GM12891 (cell line): Measurements from ENCODE around the gene ZNF581.

Experiments
- PAX5 ChIP-seq: IDR thresholded peaks from 2 replicates; pipeline ENCODE4 v1.6.1; 2011; ENCODE audit warnings: low read length, moderate library complexity, mild to moderate bottlenecking; ENCODE audit not compliant: insufficient read depth, severe bottlenecking
- POLR2A ChIP-seq: IDR thresholded peaks from 2 replicates; pipeline ENCODE4 v1.6.1; 2011; ENCODE audit warnings: low read depth, low read length, control low read depth
- POLR2AphosphoS5 ChIP-seq: IDR thresholded peaks from 2 replicates; pipeline ENCODE4 v1.6.1; 2011; ENCODE audit warnings: low read depth, low read length, control low read depth
- POU2F2 ChIP-seq: IDR thresholded peaks from 2 replicates; pipeline ENCODE4 v1.6.1; 2011; ENCODE audit warnings: low read depth, mild to moderate bottlenecking, control low read depth, low read length, moderate library complexity
- TAF1 ChIP-seq: IDR thresholded peaks from 2 replicates; pipeline ENCODE4 v1.6.1; 2011; ENCODE audit warnings: low read depth, low read length, control low read depth

GRCh38 chr19:55649268-55650125, 6.0 kb downstream of the ZNF581 start:
- TF ChIP-seq POLR2AphosphoS5 = no peak
- TF ChIP-seq POLR2A = no peak
- TF ChIP-seq TAF1 = no peak
- no peak for TF ChIP-seq POU2F2
- no peak for TF ChIP-seq PAX5
